ENCODE data around the gene NIPAL3. TPM values are rescaled to one million over a fixed set of nuclear protein-coding genes. Genes with fewer than 3 reads are reported as not detected.

The NIPAL3 gene
- total RNA-seq, 2 experiments from 2014 or later = 11.7 to 25.3 TPM

DNA sequence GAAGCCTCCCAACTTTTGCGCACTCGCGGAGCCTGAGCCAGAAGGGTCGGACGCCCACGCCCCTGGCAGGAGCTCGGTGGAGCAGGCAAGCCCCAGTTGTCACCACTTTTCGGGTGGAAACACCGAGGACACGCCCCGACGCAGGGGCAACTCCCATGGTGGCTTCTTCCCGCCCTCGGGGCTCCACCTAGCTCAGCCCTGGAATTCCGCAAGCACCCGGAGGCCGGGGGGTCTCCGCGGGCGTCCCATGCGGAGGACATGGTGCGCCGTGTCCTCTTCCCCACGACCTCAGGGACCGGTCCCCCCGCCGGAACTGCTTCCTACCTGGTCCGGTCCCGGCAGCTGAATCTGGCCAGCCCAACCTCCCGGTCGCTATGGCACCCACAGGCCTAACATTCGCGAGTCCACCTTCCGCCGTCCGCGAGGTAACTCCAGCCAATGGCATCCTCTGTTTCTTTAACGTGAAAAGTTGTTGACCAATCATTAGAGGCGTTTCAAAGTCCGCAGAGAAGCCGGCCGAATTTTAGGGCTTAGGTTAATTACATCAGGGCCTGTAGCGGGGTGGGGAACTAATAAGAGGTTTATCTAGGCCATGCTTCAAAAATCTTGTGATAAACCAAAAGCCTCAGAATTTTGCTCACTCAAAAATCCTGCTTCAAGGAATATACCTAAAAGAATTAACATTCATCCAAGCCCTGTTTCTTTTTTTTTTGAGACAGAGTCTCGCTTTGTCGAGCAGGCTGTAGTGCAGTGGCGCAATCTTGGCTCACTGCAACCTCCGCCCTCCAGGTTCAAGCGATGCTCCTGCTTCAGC is 2.0 kb upstream of the NIPAL3 start, which contains the start of gene STPG1:
Gene STPG1 (minus strand): TSS at position 433 of the 814 bp plus-strand sequence. CDS start 12,394 bp downstream, outside the sequence.
- peak within 1 kb of the TSS; percentile 66 for H3K4me2 ChIP-seq (ENCODE audit: low read length)
- peak within 1 kb of the TSS; percentile 71 for H3K4me3 ChIP-seq (ENCODE audit: low read depth, low read length, poor library complexity, severe bottlenecking)
- H3K79me2 ChIP-seq (ENCODE audit: insufficient read depth, low read depth, low read length) = no peaks in the 10 kb centered on the region
- H3K27ac ChIP-seq (ENCODE audit: low read depth, low read length, poor library complexity, severe bottlenecking) = no peak within 1 kb of the TSS
- ChIA-PET POLR2A (interaction anchor here (0.6 to 2.2 kb wide), 7 partner anchors 13 to 125 kb away, joined by 3 to 10 read pairs (median 3); no protein-coding TSS in a partner anchor), CTCF (ENCODE audit: unreplicated experiment) (no interaction called here)
- peaks cover 34% of the 10 kb centered on the region for H3K4me1 ChIP-seq (ENCODE audit: insufficient read depth, low read length, poor library complexity, severe bottlenecking)
- no peaks in the 10 kb centered on the region for H3K9me3 ChIP-seq (ENCODE audit: low read length)
- H3K9me2 ChIP-seq (ENCODE audit: insufficient read depth, low read length) = no peaks in the 10 kb centered on the region
- DNase-seq (ENCODE audit: low spot score) = peak; percentile 84
- BruUV-seq (replicated peaks) = no TSS peak
- no peaks in the 10 kb centered on the region; the same call in 1 of the 2 replicates for H3K36me3 ChIP-seq (ENCODE audit: insufficient read depth, low read length)
- TF ChIP-seq, protein P1, sequence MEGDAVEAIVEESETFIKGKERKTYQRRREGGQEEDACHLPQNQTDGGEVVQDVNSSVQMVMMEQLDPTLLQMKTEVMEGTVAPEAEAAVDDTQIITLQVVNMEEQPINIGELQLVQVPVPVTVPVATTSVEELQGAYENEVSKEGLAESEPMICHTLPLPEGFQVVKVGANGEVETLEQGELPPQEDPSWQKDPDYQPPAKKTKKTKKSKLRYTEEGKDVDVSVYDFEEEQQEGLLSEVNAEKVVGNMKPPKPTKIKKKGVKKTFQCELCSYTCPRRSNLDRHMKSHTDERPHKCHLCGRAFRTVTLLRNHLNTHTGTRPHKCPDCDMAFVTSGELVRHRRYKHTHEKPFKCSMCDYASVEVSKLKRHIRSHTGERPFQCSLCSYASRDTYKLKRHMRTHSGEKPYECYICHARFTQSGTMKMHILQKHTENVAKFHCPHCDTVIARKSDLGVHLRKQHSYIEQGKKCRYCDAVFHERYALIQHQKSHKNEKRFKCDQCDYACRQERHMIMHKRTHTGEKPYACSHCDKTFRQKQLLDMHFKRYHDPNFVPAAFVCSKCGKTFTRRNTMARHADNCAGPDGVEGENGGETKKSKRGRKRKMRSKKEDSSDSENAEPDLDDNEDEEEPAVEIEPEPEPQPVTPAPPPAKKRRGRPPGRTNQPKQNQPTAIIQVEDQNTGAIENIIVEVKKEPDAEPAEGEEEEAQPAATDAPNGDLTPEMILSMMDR (conservative IDR thresholded peaks at IDR 0.05; ENCODE audit: low read length) = no peak
- no peak for TF ChIP-seq EZH2phosphoT487 (IDR thresholded peaks at IDR 0.05; ENCODE audit: borderline replicate concordance, low read depth, low read length)
- peak within 1 kb of the TSS; percentile 73 for H2AFZ ChIP-seq (ENCODE audit: low read length)
- intact Hi-C loops (cut with micrococcal nuclease; ENCODE audit: unreplicated experiment) = no loop called here
- no peaks in the 10 kb centered on the region for H4K20me1 ChIP-seq (ENCODE audit: insufficient read depth, low read length)

DNA sequence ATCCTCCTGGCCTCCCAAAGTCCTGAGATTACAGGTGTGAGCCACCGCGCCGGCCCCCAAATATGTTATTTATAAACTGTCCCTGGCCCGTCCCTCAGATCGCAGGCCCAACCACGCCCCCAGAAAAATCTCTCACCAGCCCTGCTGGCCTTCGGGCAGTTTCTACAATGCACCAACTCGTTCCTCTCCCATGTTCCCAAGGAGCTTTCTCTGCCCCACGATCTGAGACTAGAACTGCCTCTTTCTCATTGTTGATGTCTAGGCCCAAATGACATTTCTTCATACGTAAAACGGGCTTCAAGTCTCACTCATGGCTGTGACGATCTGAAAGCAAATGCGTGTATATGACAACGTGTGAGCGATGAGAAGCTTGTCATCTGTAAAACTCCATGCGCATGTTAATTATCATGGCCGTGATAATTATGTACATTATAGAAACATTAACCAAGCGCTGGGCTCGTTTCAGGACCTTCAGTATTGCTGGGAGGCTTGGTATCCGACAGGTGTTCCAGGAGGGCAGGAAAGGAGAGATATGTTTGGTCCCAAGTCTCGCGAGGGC is 748 bp upstream of the NIPAL3 start:
- H3K4me3 ChIP-seq (ENCODE audit: low read depth, low read length, poor library complexity, severe bottlenecking) = no peak overlapping the region
- intact Hi-C loops (cut with micrococcal nuclease; ENCODE audit: unreplicated experiment) = loop anchor here (1.0 to 5.0 kb wide), 5 partner anchors 67 to 222 kb away; no protein-coding TSS in a partner anchor
- ChIA-PET CTCF (ENCODE audit: unreplicated experiment) (interaction anchor here (0.5 to 1.2 kb wide), 9 partner anchors 15 to 215 kb away, joined by 3 to 7 read pairs (median 4); no protein-coding TSS in a partner anchor), POLR2A (interaction anchor here (0.7 to 1.6 kb wide), 9 partner anchors 15 to 175 kb away, joined by 3 to 8 read pairs (median 3); no protein-coding TSS in a partner anchor)
- H3K4me2 ChIP-seq (ENCODE audit: low read length) = peak overlapping the region; percentile 42; the same call in 1 of the 2 replicates
- H2AFZ ChIP-seq (ENCODE audit: low read length) = peak overlapping the region; percentile 7; the same call in 1 of the 2 replicates
- TF ChIP-seq, protein P1 (conservative IDR thresholded peaks at IDR 0.05; ENCODE audit: low read length) = no peak
- no peak for TF ChIP-seq EZH2phosphoT487 (IDR thresholded peaks at IDR 0.05; ENCODE audit: borderline replicate concordance, low read depth, low read length)
- H3K9me3 ChIP-seq (ENCODE audit: low read length) = no peaks in the 10 kb centered on the region
- H3K79me2 ChIP-seq (ENCODE audit: insufficient read depth, low read depth, low read length) = no peaks in the 10 kb centered on the region
- H3K27ac ChIP-seq (ENCODE audit: low read depth, low read length, poor library complexity, severe bottlenecking) = no peak overlapping the region
- H3K9me2 ChIP-seq (ENCODE audit: insufficient read depth, low read length) = no peaks in the 10 kb centered on the region
- H4K20me1 ChIP-seq (ENCODE audit: insufficient read depth, low read length) = no peaks in the 10 kb centered on the region
- BruUV-seq (replicated peaks) = no TSS peak
- DNase-seq (ENCODE audit: low spot score) = no peak
- H3K36me3 ChIP-seq (ENCODE audit: insufficient read depth, low read length) = peaks cover 6% of the 10 kb centered on the region; the same call in 1 of the 2 replicates
- peaks cover 34% of the 10 kb centered on the region for H3K4me1 ChIP-seq (ENCODE audit: insufficient read depth, low read length, poor library complexity, severe bottlenecking)
